Gastroesophageal sphincter (tissue), 3 donors: ENCODE results near the gene DNAJB6.

ENCODE experiments used
- CTCF ChIP-seq, 4 experiments: fragments of 200-600 bp in 2 of 4; fragments of 450-650 bp in 2 of 4; sonication (generic) in 1 of 4; IDR thresholded peaks; one replicate each; pipeline ENCODE4 v1.5.1; 2017 to 2019; ENCODE audit warnings: antibody characterized with exemption in 4 of 4, mild to moderate bottlenecking in 2 of 4, moderate library complexity in 2 of 4
- EP300 ChIP-seq: sonication (generic); formaldehyde crosslinking; IDR thresholded peaks from one replicate; pipeline ENCODE4 v1.6.1; 2017; ENCODE audit warnings: antibody characterized with exemption, mild to moderate bottlenecking

- TF ChIP-seq CTCF (IDR thresholded peaks at IDR 0.05) (no peak), EP300 (no peak)
Observed at GRCh38 chr7:157415486-157415885, 78.7 kb downstream of the DNAJB6 start.
